Measurements from ENCODE around the gene PLSCR3. TPM values are rescaled to one million over a fixed set of nuclear protein-coding genes. Genes with fewer than 3 reads are reported as not detected.
A peak's percentile ranks its signal among the peaks of the same experiment; 100 is the strongest.

Gene PLSCR3
- polyA plus RNA-seq, 4 donors, result 30.5 to 46.3 (median 38.1) TPM

GRCh38 chr17:7352910-7353635 lies 41.3 kb downstream of the PLSCR3 start:
- no peak for DNase-seq (ENCODE audit: low read depth in 4 of 4, low spot score in 3 of 4)

- no peak for DNase-seq (ENCODE audit: low read depth in 4 of 4, low spot score in 3 of 4)
Measured at GRCh38 chr17:7352503-7352889, 41.8 kb downstream of the PLSCR3 start.

- peak; percentile 66 to 78 (median 74) for DNase-seq (ENCODE audit: low read depth in 4 of 4, low spot score in 3 of 4)
Measured at GRCh38 chr17:7351665-7352502, 42.4 kb downstream of the PLSCR3 start, which contains the start of gene KCTD11. Gene KCTD11 (plus strand): TSS chr17:7352162.

- DNase-seq (ENCODE audit: low read depth in 4 of 4, low spot score in 3 of 4), result no peak
Measured at GRCh38 chr17:7348478-7349242, 45.7 kb downstream of the PLSCR3 start.

- no peak for DNase-seq (ENCODE audit: low read depth in 4 of 4, low spot score in 3 of 4)
Measured at GRCh38 chr17:7347630-7348477, 46.5 kb downstream of the PLSCR3 start.

- DNase-seq (ENCODE audit: low read depth in 4 of 4, low spot score in 3 of 4), result no peak
Measured at GRCh38 chr17:7346761-7347614, 47.3 kb downstream of the PLSCR3 start.

- no peak for DNase-seq (ENCODE audit: low read depth in 4 of 4, low spot score in 3 of 4)
Measured at GRCh38 chr17:7343250-7343649, 51.1 kb downstream of the PLSCR3 start.

GRCh38 chr17:7341842-7342241 lies 52.5 kb downstream of the PLSCR3 start:
- DNase-seq (ENCODE audit: low read depth in 4 of 4, low spot score in 3 of 4), result no peak

GRCh38 chr17:7340179-7340578 lies 54.1 kb downstream of the PLSCR3 start:
- DNase-seq (ENCODE audit: low read depth in 4 of 4, low spot score in 3 of 4), result no peak

Other genes with a start within 250 kb of the PLSCR3 start
- gene ASGR1, start 215.2 kb downstream of the PLSCR3 start, polyA plus RNA-seq (ENCODE audit: insufficient read length in 4 of 4), result 1 to 10 TPM; 4.6 to 8.1 (median 5.2) TPM
- gene DLG4, start 174.7 kb downstream of the PLSCR3 start, polyA plus RNA-seq (ENCODE audit: insufficient read length in 4 of 4), result 10 to 100 TPM; 30.3 to 40.3 (median 32.9) TPM
- gene ACADVL, start 174.6 kb downstream of the PLSCR3 start, polyA plus RNA-seq (ENCODE audit: insufficient read length in 4 of 4), result 100 to 1,000 TPM; 421 to 519 (median 462) TPM
- gene DVL2, start 160.0 kb downstream of the PLSCR3 start, polyA plus RNA-seq (ENCODE audit: insufficient read length in 4 of 4), result 10 to 100 TPM; 49.9 to 65.1 (median 50.9) TPM
- 10 to 100 TPM; 57.4 to 66.4 (median 60.9) TPM for gene PHF23, start 155.1 kb downstream of the PLSCR3 start, polyA plus RNA-seq (ENCODE audit: insufficient read length in 4 of 4)
- 100 to 1,000 TPM; 389 to 496 (median 451) TPM for gene GABARAP, start 152.1 kb downstream of the PLSCR3 start, polyA plus RNA-seq (ENCODE audit: insufficient read length in 4 of 4)
- 100 to 1,000 TPM; 147 to 167 (median 159) TPM for gene CTDNEP1, start 142.8 kb downstream of the PLSCR3 start, polyA plus RNA-seq (ENCODE audit: insufficient read length in 4 of 4)
- 10 to 100 TPM; 40.3 to 55.8 (median 50.5) TPM for gene ELP5, start 142.3 kb downstream of the PLSCR3 start, polyA plus RNA-seq (ENCODE audit: insufficient read length in 4 of 4)
- gene CLDN7, start 132.0 kb downstream of the PLSCR3 start, polyA plus RNA-seq (ENCODE audit: insufficient read length in 4 of 4), result 10 to 100 TPM; 45.0 to 66.0 (median 51.8) TPM
- 1 to 10 TPM; 1.8 to 2.9 (median 2.5) TPM for gene SLC2A4, start 112.8 kb downstream of the PLSCR3 start, polyA plus RNA-seq (ENCODE audit: insufficient read length in 4 of 4)
- 1 to 10 TPM; 2.9 to 4.2 (median 3.4) TPM for gene YBX2, start 99.9 kb downstream of the PLSCR3 start, polyA plus RNA-seq (ENCODE audit: insufficient read length in 4 of 4)
- 100 to 1,000 TPM; 297 to 355 (median 333) TPM for gene EIF5A, start 86.9 kb downstream of the PLSCR3 start, polyA plus RNA-seq (ENCODE audit: insufficient read length in 4 of 4)
- gene GPS2, start 79.2 kb downstream of the PLSCR3 start, polyA plus RNA-seq (ENCODE audit: insufficient read length in 4 of 4), result 100 to 1,000 TPM in 2 of 4 donors, 10 to 100 TPM in 2; 86.3 to 106 (median 99.6) TPM
- gene NEURL4, start 65.2 kb downstream of the PLSCR3 start, polyA plus RNA-seq (ENCODE audit: insufficient read length in 4 of 4), result 10 to 100 TPM; 28.3 to 33.3 (median 30.7) TPM
- 1 to 10 TPM; 5.7 to 9.1 (median 6.0) TPM for gene ACAP1, start 58.0 kb downstream of the PLSCR3 start, polyA plus RNA-seq (ENCODE audit: insufficient read length in 4 of 4)
- gene KCTD11, start 42.4 kb downstream of the PLSCR3 start, polyA plus RNA-seq (ENCODE audit: insufficient read length in 4 of 4), result 10 to 100 TPM; 12.4 to 13.6 (median 12.9) TPM
- gene TMEM95, start 39.4 kb downstream of the PLSCR3 start, polyA plus RNA-seq (ENCODE audit: insufficient read length in 4 of 4), result not detected
- 1 to 10 TPM; 3.2 to 7.2 (median 4.5) TPM for gene TNK1, start 13.4 kb downstream of the PLSCR3 start, polyA plus RNA-seq (ENCODE audit: insufficient read length in 4 of 4)
- 100 to 1,000 TPM in 1 of 4 donors, 10 to 100 TPM in 3; 78.9 to 105 (median 86.2) TPM for gene TMEM256, start 9.6 kb upstream of the PLSCR3 start, polyA plus RNA-seq (ENCODE audit: insufficient read length in 4 of 4)
- 10 to 100 TPM; 22.8 to 32.6 (median 24.9) TPM for gene NLGN2, start 13.3 kb upstream of the PLSCR3 start, polyA plus RNA-seq (ENCODE audit: insufficient read length in 4 of 4)
- under 1 TPM in 1 of 4 donors, not detected in 3; 0.09 TPM for gene SPEM1, start 25.8 kb upstream of the PLSCR3 start, polyA plus RNA-seq (ENCODE audit: insufficient read length in 4 of 4)
- gene SPEM2, start 31.1 kb upstream of the PLSCR3 start, polyA plus RNA-seq (ENCODE audit: insufficient read length in 4 of 4), result under 1 TPM in 2 of 4 donors, not detected in 2; 0.12 TPM
- gene SPEM3, start 34.3 kb upstream of the PLSCR3 start, polyA plus RNA-seq (ENCODE audit: insufficient read length in 4 of 4), result not detected
- 1 to 10 TPM; 3.6 to 5.6 (median 4.3) TPM for gene TMEM102, start 40.9 kb upstream of the PLSCR3 start, polyA plus RNA-seq (ENCODE audit: insufficient read length in 4 of 4)
- gene FGF11, start 45.0 kb upstream of the PLSCR3 start, polyA plus RNA-seq (ENCODE audit: insufficient read length in 4 of 4), result 1 to 10 TPM; 6.0 to 8.6 (median 7.8) TPM
- gene CHRNB1, start 50.5 kb upstream of the PLSCR3 start, polyA plus RNA-seq (ENCODE audit: insufficient read length in 4 of 4), result 10 to 100 TPM; 10.1 to 11.7 (median 11.3) TPM
- 10 to 100 TPM; 38.6 to 47.4 (median 44.3) TPM for gene ZBTB4, start 85.1 kb upstream of the PLSCR3 start, polyA plus RNA-seq (ENCODE audit: insufficient read length in 4 of 4)
- gene SLC35G6, start 86.9 kb upstream of the PLSCR3 start, polyA plus RNA-seq (ENCODE audit: insufficient read length in 4 of 4), result under 1 TPM in 3 of 4 donors, not detected in 1; 0.16 to 0.22 (median 0.21) TPM
- gene POLR2A, start 89.8 kb upstream of the PLSCR3 start, polyA plus RNA-seq (ENCODE audit: insufficient read length in 4 of 4), result 100 to 1,000 TPM; 117 to 158 (median 121) TPM
- gene TNFSF12, start 154.5 kb upstream of the PLSCR3 start, polyA plus RNA-seq (ENCODE audit: insufficient read length in 4 of 4), result 10 to 100 TPM; 25.3 to 32.5 (median 29.0) TPM
- gene TNFSF13, start 164.2 kb upstream of the PLSCR3 start, polyA plus RNA-seq (ENCODE audit: insufficient read length in 4 of 4), result 10 to 100 TPM; 13.2 to 17.8 (median 14.3) TPM
- gene SENP3, start 167.4 kb upstream of the PLSCR3 start, polyA plus RNA-seq (ENCODE audit: insufficient read length in 4 of 4), result 10 to 100 TPM; 68.1 to 81.1 (median 78.1) TPM
- 10 to 100 TPM; 43.0 to 78.7 (median 53.9) TPM for gene CD68, start 185.1 kb upstream of the PLSCR3 start, polyA plus RNA-seq (ENCODE audit: insufficient read length in 4 of 4)
- 100 to 1,000 TPM; 110 to 122 (median 119) TPM for gene MPDU1, start 189.3 kb upstream of the PLSCR3 start, polyA plus RNA-seq (ENCODE audit: insufficient read length in 4 of 4)
- gene SOX15, start 195.6 kb upstream of the PLSCR3 start, polyA plus RNA-seq (ENCODE audit: insufficient read length in 4 of 4), result 1 to 10 TPM; 3.3 to 4.3 (median 4.0) TPM
- gene FXR2, start 220.4 kb upstream of the PLSCR3 start, polyA plus RNA-seq (ENCODE audit: insufficient read length in 4 of 4), result 10 to 100 TPM; 46.5 to 54.2 (median 46.9) TPM
- gene SAT2, start 233.3 kb upstream of the PLSCR3 start, polyA plus RNA-seq (ENCODE audit: insufficient read length in 4 of 4), result 100 to 1,000 TPM; 124 to 145 (median 139) TPM
- gene SHBG, start 235.6 kb upstream of the PLSCR3 start, polyA plus RNA-seq (ENCODE audit: insufficient read length in 4 of 4), result 1 to 10 TPM; 3.5 to 5.7 (median 4.0) TPM